ENCODE measurements around the gene ASB8.

ASB8 gene, protein sequence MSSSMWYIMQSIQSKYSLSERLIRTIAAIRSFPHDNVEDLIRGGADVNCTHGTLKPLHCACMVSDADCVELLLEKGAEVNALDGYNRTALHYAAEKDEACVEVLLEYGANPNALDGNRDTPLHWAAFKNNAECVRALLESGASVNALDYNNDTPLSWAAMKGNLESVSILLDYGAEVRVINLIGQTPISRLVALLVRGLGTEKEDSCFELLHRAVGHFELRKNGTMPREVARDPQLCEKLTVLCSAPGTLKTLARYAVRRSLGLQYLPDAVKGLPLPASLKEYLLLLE

DNA sequence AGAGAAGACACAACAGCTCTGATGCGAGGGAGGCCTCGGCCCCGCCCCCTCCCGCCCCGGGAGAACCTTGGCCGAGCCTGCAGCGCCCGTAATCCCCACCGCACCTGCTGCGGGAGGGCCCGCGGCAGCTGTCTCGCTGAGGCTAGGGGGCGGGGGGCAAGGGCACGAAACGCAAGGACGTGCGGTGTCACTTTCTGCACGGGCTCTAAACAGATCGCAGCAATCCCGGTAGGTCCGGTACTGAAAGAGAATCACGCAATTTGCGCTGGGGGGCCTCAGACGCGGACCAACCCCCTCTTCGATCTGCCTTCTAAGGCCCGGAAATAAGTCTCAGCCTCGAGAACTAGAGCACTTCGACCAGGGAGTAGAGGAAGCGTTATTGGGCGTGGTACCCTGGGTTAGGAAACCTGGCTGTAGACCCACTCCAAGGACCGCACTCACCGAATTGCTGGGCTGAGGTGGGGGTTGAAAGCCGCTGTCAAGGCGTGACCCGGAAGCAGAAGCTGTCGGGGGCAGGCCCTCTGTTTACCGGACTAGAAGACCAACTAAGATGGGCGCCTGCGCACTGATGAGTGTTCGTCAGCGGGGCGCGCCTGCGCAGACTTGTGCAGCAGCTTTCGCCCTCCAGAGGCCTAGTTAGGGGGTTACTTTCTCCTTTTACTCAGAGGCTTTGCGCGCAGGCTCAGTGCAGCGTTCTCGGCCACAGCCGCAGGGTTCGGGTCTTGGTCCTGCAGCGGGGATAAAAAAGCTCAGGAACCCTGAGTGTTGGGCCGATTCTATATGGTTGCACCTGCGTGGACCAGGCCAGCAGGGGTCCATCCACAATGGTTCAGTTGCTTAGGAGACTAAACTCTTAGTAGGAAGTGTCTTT lies at the start of gene ASB8:
Gene ASB8 (minus strand): TSS at position 498 of the 871 bp plus-strand sequence. CDS start 4,019 bp downstream, outside the sequence.
- peak; percentile 99 for DNase-seq (ENCODE audit: low read depth)

DNA sequence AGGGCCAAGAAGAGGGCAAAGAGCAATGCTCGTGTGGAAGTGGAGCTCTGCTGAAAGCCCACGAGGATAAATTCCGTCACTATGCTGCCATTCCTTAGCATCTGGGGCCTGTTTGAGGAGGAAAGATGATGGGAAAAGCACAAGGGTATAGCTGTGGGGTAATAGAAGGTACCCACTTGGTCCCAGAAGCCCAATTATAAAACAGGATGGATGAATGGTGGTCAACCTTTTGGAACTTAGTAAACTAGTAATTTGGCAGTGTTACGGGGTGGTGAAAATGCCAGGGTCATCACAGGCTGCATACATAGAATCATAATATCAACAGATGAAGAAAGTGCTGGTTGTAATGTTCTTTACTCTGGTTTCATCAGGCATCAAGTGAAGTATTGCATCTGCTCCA lies 45.9 kb upstream of the ASB8 start, which contains the start of gene OR10AD1:
Gene OR10AD1 (minus strand): TSS at position 101 of the 400 bp plus-strand sequence. CDS start 0 bp downstream, at position 101.
- DNase-seq (ENCODE audit: low read depth), result no peak

DNA sequence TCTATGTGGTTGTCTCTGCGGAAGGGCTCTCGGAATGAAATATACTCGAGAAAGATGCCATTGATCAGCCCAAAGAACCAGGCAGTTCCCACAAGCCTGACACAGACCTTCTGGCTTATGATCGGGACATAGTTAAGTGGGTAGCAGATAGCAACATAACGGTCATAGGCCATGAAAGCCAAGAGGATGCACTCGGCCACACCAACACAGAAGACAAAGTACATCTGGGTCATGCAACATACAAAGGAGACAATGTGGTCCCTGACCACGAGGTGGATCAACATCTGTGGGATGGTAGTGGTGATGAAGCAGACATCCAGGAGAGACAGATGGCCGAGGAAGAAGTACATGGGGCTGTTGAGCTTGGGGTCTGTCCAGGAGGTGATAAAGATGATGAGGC lies 45.5 kb upstream of the ASB8 start:
- DNase-seq (ENCODE audit: low read depth), result no peak

DNA sequence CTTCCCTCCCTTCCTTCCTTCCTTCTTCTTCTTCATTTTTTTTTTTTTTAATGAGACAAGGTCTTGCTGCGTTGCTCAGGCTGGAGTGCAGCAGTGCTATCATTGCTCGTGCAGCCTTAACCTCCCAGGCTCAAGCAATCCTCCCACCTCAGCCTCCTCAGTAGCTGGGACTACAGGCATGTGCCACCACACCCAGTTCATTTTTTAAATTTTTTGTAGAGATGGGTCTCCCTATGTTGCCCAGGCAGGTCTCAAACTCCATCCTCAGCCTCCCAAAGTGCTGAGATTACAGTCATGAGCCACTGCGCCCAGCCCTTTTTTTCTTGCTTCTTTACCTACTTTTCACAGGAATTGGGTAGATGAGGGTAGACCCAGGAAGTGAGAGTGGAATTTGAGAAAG lies 44.2 kb upstream of the ASB8 start:
- no peak for DNase-seq (ENCODE audit: low read depth)

DNA sequence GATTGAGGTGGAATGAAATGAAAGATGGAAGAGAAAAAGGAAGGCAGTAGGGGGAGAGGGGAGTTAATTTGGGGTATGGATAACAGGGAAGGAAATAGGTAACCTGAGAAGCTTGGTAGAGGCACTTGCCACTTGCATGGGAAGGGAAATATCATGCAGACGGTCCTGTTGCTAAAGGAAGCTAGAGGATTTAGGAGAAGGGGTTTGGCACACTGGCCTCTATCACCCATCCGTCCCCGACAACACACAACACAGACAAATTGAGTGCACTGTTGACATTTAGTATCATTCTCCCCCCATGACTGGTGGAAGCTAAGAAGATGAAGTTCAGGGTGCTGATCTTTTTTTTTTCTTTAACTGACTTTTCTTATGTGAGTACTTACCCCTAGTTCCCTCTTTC lies 43.8 kb upstream of the ASB8 start:
- DNase-seq (ENCODE audit: low read depth), result no peak

DNA sequence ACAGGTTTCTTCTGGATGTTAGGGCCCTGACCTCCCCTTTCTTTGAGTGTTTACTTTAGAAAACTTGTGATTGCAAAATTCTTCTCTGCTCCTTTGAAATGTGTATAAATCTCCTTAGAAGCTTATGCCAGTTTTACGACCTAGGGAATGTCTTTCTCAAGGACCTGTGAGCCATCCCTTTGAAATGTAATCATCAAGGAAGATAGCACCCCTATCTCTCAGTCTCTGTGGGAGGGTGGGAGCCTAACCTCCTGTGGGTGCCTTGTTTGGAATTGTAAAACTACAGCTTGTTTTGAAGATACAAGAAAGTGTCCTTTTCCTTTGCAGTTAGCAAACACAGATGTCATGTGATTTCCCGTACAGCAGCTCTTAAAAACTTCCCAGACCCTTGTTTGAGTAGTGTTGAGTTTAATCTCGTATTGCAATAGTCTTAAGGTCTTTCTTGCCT lies 42.5 kb upstream of the ASB8 start:
- DNase-seq (ENCODE audit: low read depth), result no peak

DNA sequence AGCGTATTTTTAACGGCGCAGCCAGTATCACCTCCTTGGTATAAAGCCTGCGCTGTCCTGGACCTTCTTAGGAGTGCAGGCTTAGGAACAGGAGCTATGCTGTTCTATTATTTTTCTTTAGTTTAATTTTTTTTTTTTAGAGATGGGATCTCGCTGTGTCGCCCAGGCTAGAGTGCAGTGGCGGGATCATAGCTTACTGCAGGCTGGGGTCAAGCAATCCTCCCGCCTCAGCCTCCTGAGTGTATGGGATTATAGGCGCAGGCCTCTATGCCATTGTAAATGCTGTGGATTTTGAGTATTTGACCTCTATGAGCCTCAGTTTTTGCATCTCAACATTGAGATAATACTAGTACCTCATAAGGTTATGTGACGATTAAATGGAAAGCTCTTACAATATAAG lies 41.7 kb upstream of the ASB8 start:
- no peak for DNase-seq (ENCODE audit: low read depth)

DNA sequence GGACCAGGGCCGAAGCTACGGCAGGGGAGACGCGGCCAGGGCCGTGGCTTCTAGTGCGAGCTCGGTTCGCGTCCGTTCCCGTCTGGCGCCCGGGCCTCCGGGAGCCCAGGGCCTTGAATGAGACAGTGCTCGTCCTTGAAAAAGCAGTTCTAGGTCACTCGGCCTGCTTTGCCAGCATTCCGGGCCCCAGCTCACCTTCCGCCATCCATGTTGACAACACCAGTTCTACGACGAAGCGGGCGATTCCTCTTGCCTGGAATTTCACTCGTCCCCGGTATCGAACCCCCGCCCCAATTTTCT lies 41.3 kb upstream of the ASB8 start:
- no peak for DNase-seq (ENCODE audit: low read depth)

DNA sequence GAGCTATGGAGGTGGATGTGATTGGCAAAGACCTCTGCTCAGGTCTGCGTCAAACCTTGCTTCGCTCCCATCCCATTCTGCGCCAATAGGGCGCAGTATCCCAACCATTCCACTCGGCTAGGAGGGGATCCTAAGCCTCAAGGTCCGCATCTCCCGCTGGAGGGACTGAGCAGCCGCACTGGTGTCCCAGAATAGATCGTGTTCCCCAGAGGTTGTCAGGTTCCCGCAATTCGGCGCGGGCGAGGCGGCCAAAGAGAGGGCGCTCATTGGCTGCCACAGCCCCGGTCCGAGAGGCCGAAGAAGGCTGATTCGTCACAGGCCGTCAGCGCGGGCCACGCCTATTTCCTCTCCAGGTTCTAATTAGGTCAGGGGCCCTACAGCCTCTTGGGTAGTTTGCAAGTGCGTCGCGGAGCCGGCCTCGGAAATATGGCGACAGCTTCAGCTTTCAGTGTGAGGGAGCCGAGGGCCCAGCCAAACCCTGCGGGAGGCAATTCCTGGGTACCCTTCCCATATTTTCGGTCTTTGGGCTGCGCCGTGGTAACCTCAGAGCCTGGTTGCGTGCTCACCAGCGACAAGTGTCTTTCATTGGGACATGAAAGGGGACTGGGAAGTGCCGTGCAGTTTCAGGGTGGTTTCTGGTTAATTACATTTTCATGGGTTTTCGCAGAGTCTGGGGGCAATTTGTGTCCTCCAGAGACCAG lies 40.8 kb upstream of the ASB8 start:
- DNase-seq (ENCODE audit: low read depth), result peak; percentile 79

DNA sequence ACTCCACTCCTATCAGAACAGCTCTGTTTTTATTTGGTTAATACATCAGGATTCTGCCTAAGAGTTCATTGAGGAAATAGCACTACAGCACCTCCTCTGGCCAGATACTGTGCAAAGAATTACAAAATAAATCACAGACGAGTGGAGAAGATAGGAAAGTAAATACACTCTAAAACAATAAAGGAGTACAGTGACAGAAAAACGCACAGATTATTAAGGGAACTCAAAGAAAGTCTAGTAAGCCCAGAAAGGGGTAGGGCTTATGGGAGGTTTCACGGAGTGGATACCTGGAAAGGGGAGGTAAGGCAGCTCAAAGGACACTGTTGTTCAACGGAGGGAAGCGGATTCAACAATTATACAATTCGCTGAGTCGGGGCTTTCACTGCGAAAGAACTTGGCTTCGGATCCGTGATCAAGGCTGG lies 40.2 kb upstream of the ASB8 start:
- DNase-seq (ENCODE audit: low read depth), result no peak

DNA sequence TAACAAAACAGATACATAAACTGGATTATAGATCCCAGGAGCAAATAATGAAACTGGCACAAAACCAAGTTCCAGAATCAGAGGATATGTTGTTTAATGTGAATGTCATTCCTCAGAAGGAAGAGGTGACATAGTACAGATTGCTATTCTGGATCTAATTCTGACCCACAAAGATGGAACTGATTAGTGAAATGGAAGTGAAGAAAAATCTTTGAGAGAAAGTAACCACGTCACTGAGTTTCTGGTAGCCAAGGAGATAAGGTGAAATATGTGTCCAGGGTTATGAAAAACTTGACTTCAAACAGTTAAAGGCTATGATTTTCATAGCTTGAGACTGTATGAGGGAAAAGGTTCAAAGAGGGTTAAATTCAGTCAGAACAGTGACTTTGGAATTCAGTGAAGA lies 37.5 kb upstream of the ASB8 start:
- DNase-seq (ENCODE audit: low read depth), result no peak

DNA sequence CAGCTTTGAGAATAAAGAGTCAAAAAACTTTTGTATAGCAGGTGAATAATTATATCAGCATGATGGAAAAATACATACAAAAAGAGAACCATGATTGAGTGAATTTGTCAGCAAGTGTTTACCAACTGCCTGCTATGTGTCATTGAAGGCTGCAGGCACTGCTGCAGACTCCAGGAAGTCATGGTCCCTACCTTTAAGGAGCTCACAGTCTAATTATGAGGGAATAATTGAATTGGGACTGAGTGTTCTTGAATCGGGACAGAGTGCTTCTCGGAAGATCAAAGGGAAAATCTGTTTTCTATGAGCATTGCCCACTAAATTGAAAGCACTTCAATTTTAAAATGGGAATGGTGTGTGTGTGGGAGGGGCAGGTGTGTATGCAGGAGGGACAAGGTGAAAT lies 36.3 kb upstream of the ASB8 start:
- no peak for DNase-seq (ENCODE audit: low read depth)

DNA sequence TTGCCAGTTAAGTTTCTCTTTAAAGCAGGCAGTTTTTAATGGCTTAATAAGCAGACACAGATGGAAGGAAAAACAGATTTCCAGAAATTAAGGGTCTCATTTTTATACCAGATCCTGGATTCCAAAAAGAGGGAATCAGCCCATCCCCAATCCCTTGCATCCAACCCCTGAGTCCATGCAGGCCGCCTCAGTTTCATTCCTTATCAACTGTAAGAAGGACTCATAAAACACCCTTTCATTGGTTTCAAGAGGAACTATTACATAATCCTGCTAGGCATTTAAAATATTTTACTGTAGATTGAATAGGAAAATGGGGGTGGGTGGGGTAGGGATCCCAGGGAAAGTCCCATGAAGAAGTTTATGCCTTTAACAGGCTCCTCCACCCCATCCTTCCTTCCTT lies 35.5 kb upstream of the ASB8 start:
- no peak for DNase-seq (ENCODE audit: low read depth)

DNA sequence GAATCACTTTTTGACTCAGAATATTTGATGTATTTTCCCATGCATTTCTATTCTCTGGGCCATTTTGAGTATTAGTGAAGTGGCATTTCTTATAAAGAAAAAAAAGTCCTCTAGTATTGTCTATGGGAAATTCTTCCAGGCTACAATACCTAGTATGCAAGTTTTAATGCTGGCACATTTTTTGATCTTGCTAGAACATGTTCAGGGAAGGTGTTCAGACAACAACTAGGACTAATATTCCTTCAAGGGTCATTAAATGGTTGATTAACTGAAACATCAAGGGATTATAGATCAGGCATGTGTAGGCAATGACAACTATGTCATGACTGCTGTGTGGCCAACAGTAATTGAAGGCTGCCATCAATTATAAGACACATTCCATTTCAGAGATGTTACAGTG lies 33.8 kb upstream of the ASB8 start:
- no peak for DNase-seq (ENCODE audit: low read depth)

DNA sequence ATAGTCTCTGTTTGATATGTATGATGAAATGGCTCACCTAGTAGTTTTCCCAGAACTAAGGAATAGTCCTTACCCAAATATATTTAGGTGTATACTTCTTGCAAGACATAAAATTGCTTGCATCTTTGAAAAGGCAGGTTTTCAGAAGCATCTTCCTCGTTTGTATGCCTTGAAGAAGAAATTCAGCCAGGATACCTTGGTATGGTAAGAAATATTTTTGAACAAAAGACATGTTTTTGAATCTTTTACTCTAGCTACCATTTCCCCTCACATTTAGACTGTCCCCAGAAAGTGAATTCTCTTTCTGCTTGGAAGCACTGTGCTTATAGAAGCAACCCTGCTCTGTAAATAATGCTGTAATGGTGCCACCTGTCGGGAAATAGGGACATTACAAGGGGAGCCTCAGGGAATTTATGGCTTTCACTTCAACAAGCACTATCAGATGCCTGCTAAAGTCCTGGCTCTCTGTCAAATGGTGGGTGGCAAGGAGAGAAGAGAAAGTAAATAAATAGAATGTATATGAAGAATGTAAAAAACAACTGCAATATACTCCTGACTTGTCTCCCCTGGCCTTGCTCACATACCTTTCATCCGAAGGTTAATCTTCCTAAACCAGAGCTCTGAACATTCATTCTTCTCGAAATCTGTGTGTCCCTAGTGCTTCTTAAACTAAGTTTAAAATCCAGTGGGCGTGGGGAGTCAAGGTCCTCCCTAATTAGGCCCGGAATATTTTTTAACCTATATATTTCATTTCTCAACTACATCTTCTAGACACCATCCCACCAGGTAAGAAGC lies 32.2 kb upstream of the ASB8 start:
- DNase-seq (ENCODE audit: low read depth), result peak; percentile 51

DNA sequence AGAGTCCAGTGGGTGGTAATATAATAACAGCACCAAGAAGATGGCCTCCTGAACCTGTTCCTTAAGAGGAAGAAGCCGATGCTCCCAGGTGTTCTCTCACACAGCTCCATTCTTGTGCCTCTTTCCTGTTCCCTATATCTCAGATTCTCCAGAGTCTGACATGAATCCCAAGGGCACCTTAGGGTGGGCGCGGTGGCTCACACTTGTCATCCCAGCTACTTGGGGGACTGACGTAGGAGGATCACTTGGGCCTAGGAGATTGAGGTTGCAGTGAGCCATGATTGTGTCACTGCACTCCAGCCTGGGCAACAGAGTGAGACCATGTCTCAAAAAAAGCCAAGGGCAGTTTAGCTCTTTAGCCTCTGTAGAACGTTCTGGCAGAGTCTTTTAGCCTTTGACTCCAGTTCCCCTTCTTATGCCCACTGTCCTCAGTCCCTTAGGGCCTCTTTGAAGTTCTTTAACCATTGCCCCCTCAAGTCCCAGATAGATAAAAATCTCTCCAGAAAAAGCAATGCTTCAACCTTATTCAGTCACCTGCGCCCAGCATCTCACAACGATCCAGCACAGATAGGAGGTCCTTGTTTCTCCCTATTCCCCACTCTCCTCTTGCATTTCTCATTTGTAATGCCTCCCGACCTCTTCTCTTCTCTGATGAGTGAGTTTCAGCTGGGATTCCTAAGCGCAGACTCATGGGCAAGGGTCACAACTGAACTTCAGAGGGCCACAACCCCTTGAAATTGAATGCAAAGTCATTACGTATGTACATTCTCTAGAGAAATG lies 30.8 kb upstream of the ASB8 start:
- DNase-seq (ENCODE audit: low read depth), result no peak

DNA sequence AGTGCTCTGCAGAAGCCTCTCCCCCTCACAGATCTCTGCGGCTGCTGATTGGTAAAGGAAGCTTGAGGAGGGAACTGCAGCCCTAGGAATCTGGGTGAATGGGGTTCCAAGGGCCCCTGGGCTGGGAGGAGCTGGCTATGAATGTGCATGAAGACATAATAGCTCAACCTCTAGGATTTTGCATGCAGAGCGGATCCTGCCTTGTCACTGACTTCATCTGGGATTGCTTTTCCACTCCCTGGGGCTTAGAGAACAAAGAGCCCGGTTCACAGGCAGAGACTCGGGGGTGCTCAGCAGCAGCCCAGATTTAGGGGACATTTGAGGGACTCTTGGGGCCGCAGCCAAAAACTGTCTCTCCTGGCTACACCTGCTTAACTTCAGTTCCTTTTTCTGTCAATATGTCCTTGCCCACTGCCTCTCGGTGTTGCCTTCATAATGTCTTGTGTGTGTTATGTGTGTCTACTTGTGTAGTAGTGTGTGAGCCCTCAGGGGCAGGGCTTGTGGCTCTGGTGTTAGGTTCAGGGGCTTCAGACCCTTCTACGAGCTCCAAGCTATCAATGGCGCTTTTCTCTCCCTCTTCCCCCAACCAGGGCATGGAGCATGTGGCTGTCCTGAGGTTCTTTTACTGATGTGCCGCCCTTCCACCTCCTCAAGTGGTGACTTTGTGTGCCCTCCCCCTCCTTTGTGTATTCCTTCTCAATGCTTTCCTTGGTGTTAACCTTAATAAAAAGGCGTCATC lies 28.0 kb upstream of the ASB8 start:
- no peak for DNase-seq (ENCODE audit: low read depth)

DNA sequence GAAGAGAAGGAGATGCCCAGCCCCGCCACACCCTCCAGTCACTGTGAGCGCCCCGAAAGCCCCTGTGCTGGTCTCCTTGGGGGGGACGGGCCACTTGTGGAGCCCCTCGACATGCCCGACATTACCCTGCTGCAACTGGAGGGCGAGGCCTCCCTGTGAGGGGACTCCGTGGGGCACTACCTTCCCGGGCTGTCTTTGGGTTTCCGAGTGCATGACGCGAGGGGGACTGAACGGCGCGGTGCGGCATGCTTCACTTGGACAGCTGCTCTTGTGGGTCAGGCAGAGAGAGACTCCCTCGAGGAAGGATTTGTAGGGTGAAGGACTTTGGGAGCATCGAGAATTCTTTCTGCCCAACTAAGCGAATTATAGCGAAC lies 27.2 kb upstream of the ASB8 start:
- DNase-seq (ENCODE audit: low read depth), result no peak

DNA sequence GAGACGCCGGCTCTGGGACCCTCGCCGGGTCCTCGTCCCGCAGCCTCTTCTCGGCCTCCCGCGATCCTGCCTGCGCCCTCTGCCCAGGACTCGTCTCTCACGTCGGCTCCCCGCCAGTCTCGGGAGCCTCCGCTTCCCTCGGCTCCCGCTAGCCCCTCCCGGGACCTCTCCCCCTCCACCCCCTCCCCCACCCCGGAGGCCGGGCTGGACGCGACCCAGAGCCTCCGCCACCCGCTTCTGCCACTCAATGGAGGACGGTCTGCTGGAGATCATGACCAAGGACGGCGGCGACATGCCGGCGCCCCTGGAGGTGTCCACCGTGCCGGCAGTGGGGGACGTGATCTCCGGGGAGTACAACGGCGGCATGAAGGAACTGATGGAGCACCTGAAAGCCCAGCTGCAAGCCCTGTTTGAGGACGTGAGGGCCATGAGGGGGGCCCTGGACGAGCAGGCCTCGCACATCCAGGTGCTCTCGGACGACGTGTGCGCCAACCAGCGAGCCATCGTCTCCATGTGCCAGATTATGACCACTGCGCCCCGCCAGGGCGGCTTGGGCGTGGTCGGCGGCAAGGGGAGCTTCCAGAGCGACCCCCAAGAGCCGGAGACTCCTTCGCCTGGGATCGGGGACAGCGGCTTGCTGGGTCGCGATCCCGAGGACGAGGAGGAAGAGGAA lies 26.7 kb upstream of the ASB8 start:
- DNase-seq (ENCODE audit: low read depth), result no peak
